Stimulated activated naive CD8-positive, alpha-beta T cell treated with anti-CD3 and anti-CD28 coated beads, Interleukin-15, amount 100 ng/mL, for 72 hours (primary cell): Measurements from ENCODE around the gene ZFHX3.

Experiments used
- ATAC-seq: fragments of 150-1000 bp; cut with Tn5 transposase; 2 replicates; pipeline ENCODE4 v1.10.0; 2021; ENCODE audit warnings: mild to moderate bottlenecking, moderate library complexity
- DNase-seq, 2 donors: peaks; one replicate each; pipeline ENCODE4 v3.0.0; 2021 to 2022
- H3K27ac Mint-ChIP-seq, 2 donors: one replicate each; pipeline ENCODE4 v1.8.0; 2022; ENCODE audit warnings: mild to moderate bottlenecking in 2 of 2, mixed read lengths in 2 of 2, moderate library complexity in 2 of 2
- H3K27me3 Mint-ChIP-seq: one replicate; pipeline ENCODE4 v1.8.0; 2022; ENCODE audit warnings: mixed read lengths
- H3K4me1 Mint-ChIP-seq: one replicate; pipeline ENCODE4 v1.8.0; 2022; ENCODE audit warnings: mild to moderate bottlenecking, mixed read lengths
- H3K4me3 Mint-ChIP-seq, 2 donors: one replicate each; pipeline ENCODE4 v1.8.0; 2022; ENCODE audit warnings: mild to moderate bottlenecking in 2 of 2, mixed read lengths in 2 of 2, moderate library complexity in 1 of 2
- H3K9me3 Mint-ChIP-seq, 2 donors: one replicate each; pipeline ENCODE4 v1.8.0; 2022; ENCODE audit warnings: mixed read lengths in 2 of 2

The ZFHX3 gene

GRCh38 chr16:73040136-73040535, 7.8 kb downstream of the ZFHX3 start:
- peaks cover 5% of the 10 kb centered on the region for H3K4me1 Mint-ChIP-seq
- no peak overlapping the region for H3K4me3 Mint-ChIP-seq
- H3K27me3 Mint-ChIP-seq, result peaks cover 63% of the 10 kb centered on the region
- no peaks in the 10 kb centered on the region for H3K9me3 Mint-ChIP-seq
- DNase-seq (no peak), ATAC-seq (no peak)
- peak overlapping the region; percentile 11 to 86 for H3K27ac Mint-ChIP-seq

- Mint-ChIP-seq H3K27me3 (peaks cover 63% of the 10 kb centered on the region), H3K4me1 (peaks cover 5% of the 10 kb centered on the region), H3K9me3 (no peaks in the 10 kb centered on the region), H3K4me3 (no peak overlapping the region), H3K27ac (no peak overlapping the region)
- no peak for DNase-seq
- ATAC-seq, result no peak
These were observed 9.9 kb downstream of the ZFHX3 start for GRCh38 chr16:73037845-73038570.

- no peak overlapping the region for H3K4me3 Mint-ChIP-seq
- ATAC-seq, result no peak
- no peaks in the 10 kb centered on the region for H3K9me3 Mint-ChIP-seq
- no peak for DNase-seq
- H3K27ac Mint-ChIP-seq, result peak overlapping the region in 1 of 2 donors; percentile 13
- H3K27me3 Mint-ChIP-seq, result peaks cover 63% of the 10 kb centered on the region
- H3K4me1 Mint-ChIP-seq, result peaks cover 5% of the 10 kb centered on the region
These were observed 10.6 kb downstream of the ZFHX3 start for GRCh38 chr16:73037331-73037745.

GRCh38 chr16:73036074-73036826, 11.7 kb downstream of the ZFHX3 start:
- no peak for DNase-seq
- H3K27me3 Mint-ChIP-seq, result peaks cover 63% of the 10 kb centered on the region
- H3K27ac Mint-ChIP-seq, result no peak overlapping the region
- ATAC-seq, result no peak
- no peaks in the 10 kb centered on the region for H3K9me3 Mint-ChIP-seq
- no peak overlapping the region for H3K4me3 Mint-ChIP-seq
- peaks cover 5% of the 10 kb centered on the region for H3K4me1 Mint-ChIP-seq

GRCh38 chr16:73034374-73034773, 13.6 kb downstream of the ZFHX3 start:
- Mint-ChIP-seq H3K9me3 (no peaks in the 10 kb centered on the region), H3K4me1 (peaks cover 5% of the 10 kb centered on the region), H3K27me3 (peaks cover 69% of the 10 kb centered on the region), H3K4me3 (no peak overlapping the region), H3K27ac (no peak overlapping the region)
- ATAC-seq (peak; percentile 72), DNase-seq (no peak)

- ATAC-seq, result no peak
- Mint-ChIP-seq H3K4me3 (no peak overlapping the region), H3K27me3 (peaks cover 69% of the 10 kb centered on the region), H3K27ac (peak overlapping the region in 1 of 2 donors; percentile 72), H3K9me3 (no peaks in the 10 kb centered on the region), H3K4me1 (peaks cover 5% of the 10 kb centered on the region)
- DNase-seq, result no peak
These were observed 14.5 kb downstream of the ZFHX3 start for GRCh38 chr16:73033271-73033998.

- DNase-seq (no peak), ATAC-seq (no peak)
- Mint-ChIP-seq H3K9me3 (no peaks in the 10 kb centered on the region), H3K4me3 (no peak overlapping the region), H3K27ac (peak overlapping the region in 1 of 2 donors; percentile 72), H3K4me1 (peaks cover 5% of the 10 kb centered on the region), H3K27me3 (peaks cover 68% of the 10 kb centered on the region)
These were observed 15.2 kb downstream of the ZFHX3 start for GRCh38 chr16:73032541-73033270.

- H3K4me1 Mint-ChIP-seq, result peaks cover 5% of the 10 kb centered on the region
- no peaks in the 10 kb centered on the region for H3K9me3 Mint-ChIP-seq
- H3K27ac Mint-ChIP-seq, result no peak overlapping the region
- H3K27me3 Mint-ChIP-seq, result peaks cover 61% of the 10 kb centered on the region
- ATAC-seq (no peak), DNase-seq (no peak)
- H3K4me3 Mint-ChIP-seq, result no peak overlapping the region
These were observed 15.9 kb downstream of the ZFHX3 start for GRCh38 chr16:73031984-73032383.

GRCh38 chr16:73031155-73031866, 16.6 kb downstream of the ZFHX3 start:
- Mint-ChIP-seq H3K4me3 (no peak overlapping the region), H3K9me3 (no peaks in the 10 kb centered on the region), H3K27ac (no peak overlapping the region), H3K4me1 (peaks cover 5% of the 10 kb centered on the region), H3K27me3 (peaks cover 54% of the 10 kb centered on the region)
- ATAC-seq (no peak), DNase-seq (no peak)

GRCh38 chr16:73028721-73029361, 19.1 kb downstream of the ZFHX3 start:
- no peak for DNase-seq
- Mint-ChIP-seq H3K27me3 (peaks cover 31% of the 10 kb centered on the region), H3K27ac (no peak overlapping the region), H3K4me3 (no peak overlapping the region), H3K9me3 (no peaks in the 10 kb centered on the region), H3K4me1 (no peaks in the 10 kb centered on the region)
- ATAC-seq, result no peak

GRCh38 chr16:73028263-73028662, 19.7 kb downstream of the ZFHX3 start:
- Mint-ChIP-seq H3K4me3 (no peak overlapping the region), H3K27ac (no peak overlapping the region), H3K4me1 (no peaks in the 10 kb centered on the region), H3K9me3 (no peaks in the 10 kb centered on the region), H3K27me3 (peaks cover 25% of the 10 kb centered on the region)
- ATAC-seq, result no peak
- no peak for DNase-seq

GRCh38 chr16:73027685-73028111, 20.2 kb downstream of the ZFHX3 start:
- Mint-ChIP-seq H3K27me3 (peaks cover 20% of the 10 kb centered on the region), H3K27ac (no peak overlapping the region), H3K4me1 (no peaks in the 10 kb centered on the region), H3K9me3 (no peaks in the 10 kb centered on the region), H3K4me3 (no peak overlapping the region)
- ATAC-seq (peak; percentile 28), DNase-seq (no peak)

GRCh38 chr16:73026754-73027684, 20.9 kb downstream of the ZFHX3 start:
- Mint-ChIP-seq H3K27ac (no peak overlapping the region), H3K9me3 (no peaks in the 10 kb centered on the region), H3K27me3 (peaks cover 13% of the 10 kb centered on the region), H3K4me1 (no peaks in the 10 kb centered on the region), H3K4me3 (no peak overlapping the region)
- ATAC-seq (no peak), DNase-seq (no peak)

- H3K4me3 Mint-ChIP-seq, result no peak overlapping the region
- no peak overlapping the region for H3K27ac Mint-ChIP-seq
- no peaks in the 10 kb centered on the region for H3K4me1 Mint-ChIP-seq
- no peaks in the 10 kb centered on the region for H3K9me3 Mint-ChIP-seq
- ATAC-seq, result no peak
- DNase-seq, result no peak
- H3K27me3 Mint-ChIP-seq, result peaks cover under 1% of the 10 kb centered on the region
These were observed 22.1 kb downstream of the ZFHX3 start for GRCh38 chr16:73025856-73026210.
